Ishikawa (cell line): ENCODE measurements around the gene VPS16.

ENCODE experiments used
- CEBPB ChIP-seq: IDR thresholded peaks from 2 replicates; pipeline ENCODE4 v1.6.1; 2012
- CREB1 ChIP-seq: IDR thresholded peaks from 2 replicates; pipeline ENCODE4 v1.6.1; 2012; ENCODE audit warnings: low read depth
- EP300 ChIP-seq: IDR thresholded peaks from 2 replicates; pipeline ENCODE4 v1.6.1; 2012; ENCODE audit warnings: borderline replicate concordance
- FOXM1 ChIP-seq: IDR thresholded peaks from 2 replicates; pipeline ENCODE4 v1.6.1; 2012; ENCODE audit warnings: low read depth, borderline replicate concordance
- RAD21 ChIP-seq: IDR thresholded peaks from 2 replicates; pipeline ENCODE4 v1.6.1; 2012; ENCODE audit warnings: low read depth
- REST ChIP-seq: IDR thresholded peaks from 2 replicates; pipeline ENCODE4 v1.6.1; 2012; ENCODE audit warnings: low read depth, mild to moderate bottlenecking
- TAF1 ChIP-seq: IDR thresholded peaks from 2 replicates; pipeline ENCODE4 v1.6.1; 2012; ENCODE audit warnings: low read depth, mild to moderate bottlenecking
- TCF12 ChIP-seq: IDR thresholded peaks from 2 replicates; pipeline ENCODE4 v1.6.1; 2012; ENCODE audit warnings: low read depth
- TEAD4 ChIP-seq: IDR thresholded peaks from 2 replicates; pipeline ENCODE4 v1.6.1; 2012
- USF1 ChIP-seq: IDR thresholded peaks from 2 replicates; pipeline ENCODE4 v1.6.1; 2012
- YY1 ChIP-seq: IDR thresholded peaks from 2 replicates; pipeline ENCODE4 v1.6.1; 2012; ENCODE audit warnings: low read depth
- TF ChIP-seq, protein P1 (sequence below): IDR thresholded peaks from 2 replicates; pipeline ENCODE4 v1.6.1; 2012

GRCh38 chr20:2883726-2884637, 43.4 kb downstream of the VPS16 start:
- TF ChIP-seq TAF1 (no peak), RAD21 (no peak), TCF12 (no peak), REST (no peak), FOXM1 (no peak), CEBPB (no peak), EP300 (no peak), CREB1 (no peak), YY1 (no peak), TEAD4 (no peak), USF1 (no peak)
- TF ChIP-seq, protein P1, sequence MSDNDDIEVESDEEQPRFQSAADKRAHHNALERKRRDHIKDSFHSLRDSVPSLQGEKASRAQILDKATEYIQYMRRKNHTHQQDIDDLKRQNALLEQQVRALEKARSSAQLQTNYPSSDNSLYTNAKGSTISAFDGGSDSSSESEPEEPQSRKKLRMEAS = no peak
